ENCODE results near the gene GPC1. TPM values are rescaled to one million over a fixed set of nuclear protein-coding genes. Genes with fewer than 3 reads are reported as not detected.

The GPC1 gene
- total RNA-seq, 2 donors from 2014 or later: 80.7 to 447 TPM

- Histone ChIP-seq H3K27me3 (replicated peaks; ENCODE audit: insufficient read depth) (no peaks in the 10 kb centered on the region), H3K27ac (no peak overlapping the region), H3K4me1 (replicated peaks) (no peaks in the 10 kb centered on the region), H3K36me3 (no peaks in the 10 kb centered on the region), H3K4me3 (no peak overlapping the region), H3K9me3 (no peaks in the 10 kb centered on the region)
- no peak for DNase-seq (ENCODE audit: low spot score)
- 73% methylated on average over 10 of the region's 10 CpGs for WGBS
- intact Hi-C loops (cut with DNase I): no loop called here
- TF ChIP-seq POLR2A (IDR thresholded peaks at IDR 0.05) (no peak), POLR2AphosphoS5 (IDR thresholded peaks at IDR 0.05) (no peak)
- TF ChIP-seq, protein P1, sequence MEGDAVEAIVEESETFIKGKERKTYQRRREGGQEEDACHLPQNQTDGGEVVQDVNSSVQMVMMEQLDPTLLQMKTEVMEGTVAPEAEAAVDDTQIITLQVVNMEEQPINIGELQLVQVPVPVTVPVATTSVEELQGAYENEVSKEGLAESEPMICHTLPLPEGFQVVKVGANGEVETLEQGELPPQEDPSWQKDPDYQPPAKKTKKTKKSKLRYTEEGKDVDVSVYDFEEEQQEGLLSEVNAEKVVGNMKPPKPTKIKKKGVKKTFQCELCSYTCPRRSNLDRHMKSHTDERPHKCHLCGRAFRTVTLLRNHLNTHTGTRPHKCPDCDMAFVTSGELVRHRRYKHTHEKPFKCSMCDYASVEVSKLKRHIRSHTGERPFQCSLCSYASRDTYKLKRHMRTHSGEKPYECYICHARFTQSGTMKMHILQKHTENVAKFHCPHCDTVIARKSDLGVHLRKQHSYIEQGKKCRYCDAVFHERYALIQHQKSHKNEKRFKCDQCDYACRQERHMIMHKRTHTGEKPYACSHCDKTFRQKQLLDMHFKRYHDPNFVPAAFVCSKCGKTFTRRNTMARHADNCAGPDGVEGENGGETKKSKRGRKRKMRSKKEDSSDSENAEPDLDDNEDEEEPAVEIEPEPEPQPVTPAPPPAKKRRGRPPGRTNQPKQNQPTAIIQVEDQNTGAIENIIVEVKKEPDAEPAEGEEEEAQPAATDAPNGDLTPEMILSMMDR (IDR thresholded peaks at IDR 0.05): no peak
Observed at GRCh38 chr2:240429341-240429871, 6.1 kb upstream of the GPC1 start.

DNA sequence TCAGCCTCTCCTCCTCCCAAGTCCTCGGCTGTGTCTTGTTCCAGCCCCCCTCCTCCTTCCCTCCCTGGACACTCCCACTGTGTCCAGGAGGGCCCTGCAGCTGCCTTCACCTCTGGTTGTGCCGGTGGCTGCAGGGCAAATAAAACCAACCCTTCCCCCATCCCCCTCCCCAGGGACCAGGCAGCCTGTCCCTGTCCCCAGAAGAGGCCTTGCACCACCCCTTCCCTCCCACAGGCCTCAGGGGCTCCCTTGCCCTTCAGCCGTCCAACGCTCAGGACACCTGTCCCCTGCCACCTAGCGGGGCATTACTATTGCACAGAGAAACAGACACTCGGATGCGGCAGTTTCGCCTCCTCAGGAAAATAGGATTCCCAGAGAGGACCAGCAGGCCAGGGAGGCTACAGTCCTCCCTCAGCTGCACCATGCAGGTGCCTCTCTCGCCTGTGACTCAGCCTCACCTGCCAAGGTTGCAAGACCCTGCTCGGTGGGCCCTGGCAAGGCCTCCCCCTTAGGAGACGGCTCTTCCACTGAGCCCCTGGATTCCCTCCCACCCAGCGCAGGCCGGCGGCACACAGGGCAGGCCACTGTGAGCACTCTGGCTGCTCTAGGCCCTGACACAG is 5.5 kb upstream of the GPC1 start:
- no peaks in the 10 kb centered on the region for H3K4me1 ChIP-seq (replicated peaks)
- H3K27ac ChIP-seq: no peak overlapping the region
- H3K4me3 ChIP-seq: no peak overlapping the region
- H3K9me3 ChIP-seq: no peaks in the 10 kb centered on the region
- no peak for DNase-seq (ENCODE audit: low spot score)
- TF ChIP-seq POLR2A (IDR thresholded peaks at IDR 0.05) (no peak), POLR2AphosphoS5 (IDR thresholded peaks at IDR 0.05) (no peak)
- TF ChIP-seq, protein P1 (IDR thresholded peaks at IDR 0.05): no peak
- H3K36me3 ChIP-seq: no peaks in the 10 kb centered on the region
- 89% methylated on average over 14 of the region's 14 CpGs for WGBS
- intact Hi-C loops (cut with DNase I): no loop called here
- no peaks in the 10 kb centered on the region for H3K27me3 ChIP-seq (replicated peaks; ENCODE audit: insufficient read depth)

DNA sequence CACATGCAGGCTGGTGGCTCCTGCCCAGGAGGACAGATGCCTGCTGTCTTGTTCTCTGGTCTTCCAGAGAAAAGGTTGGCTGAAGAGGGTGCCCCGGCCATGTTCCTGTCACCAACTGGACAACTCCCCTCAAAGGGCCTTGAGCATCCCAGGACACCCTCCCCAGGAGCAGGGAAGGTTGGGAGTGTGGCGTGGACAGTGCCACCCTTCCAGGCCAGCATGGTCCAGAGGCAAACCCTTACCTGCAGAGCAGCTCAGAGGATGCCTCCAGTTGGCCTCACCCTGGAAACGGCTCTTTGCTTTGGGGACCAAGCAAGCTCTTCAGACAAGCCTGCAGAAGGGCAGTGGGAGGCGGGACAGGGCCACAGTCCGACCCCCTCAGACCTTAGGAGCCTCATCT is 4.9 kb upstream of the GPC1 start:
- Histone ChIP-seq H3K27ac (no peak overlapping the region), H3K27me3 (replicated peaks; ENCODE audit: insufficient read depth) (no peaks in the 10 kb centered on the region), H3K9me3 (no peaks in the 10 kb centered on the region), H3K4me1 (replicated peaks) (no peaks in the 10 kb centered on the region), H3K4me3 (no peak overlapping the region), H3K36me3 (no peaks in the 10 kb centered on the region)
- TF ChIP-seq POLR2AphosphoS5 (IDR thresholded peaks at IDR 0.05): no peak
- TF ChIP-seq, protein P1 (IDR thresholded peaks at IDR 0.05): no peak
- DNase-seq (ENCODE audit: low spot score): no peak
- WGBS: 96% methylated on average over 5 of the region's 5 CpGs
- intact Hi-C loops (cut with DNase I): no loop called here

DNA sequence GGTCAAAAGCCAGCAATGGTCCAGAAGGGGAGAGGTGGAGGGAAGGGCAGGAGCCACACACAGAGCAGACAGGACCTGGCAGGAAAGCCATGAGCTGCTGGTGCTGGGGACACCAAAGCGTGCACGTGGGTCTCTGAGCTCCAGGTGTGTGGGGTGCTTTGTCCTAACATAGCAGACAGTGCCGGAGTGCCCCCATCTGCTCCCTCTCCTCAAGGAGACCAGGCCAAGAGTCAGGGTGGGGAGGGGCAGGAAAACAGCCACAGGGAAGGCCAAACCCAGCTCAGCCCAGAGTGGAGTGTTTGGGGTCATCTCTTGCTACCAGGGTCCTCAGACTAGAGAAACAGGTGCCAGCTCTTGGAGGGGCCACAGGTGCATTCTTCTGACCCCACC is 4.2 kb upstream of the GPC1 start:
- DNase-seq (ENCODE audit: low spot score): no peak
- Histone ChIP-seq H3K4me3 (no peak overlapping the region), H3K27me3 (replicated peaks; ENCODE audit: insufficient read depth) (no peaks in the 10 kb centered on the region), H3K4me1 (replicated peaks) (no peaks in the 10 kb centered on the region), H3K36me3 (no peaks in the 10 kb centered on the region), H3K27ac (no peak overlapping the region), H3K9me3 (no peaks in the 10 kb centered on the region)
- intact Hi-C loops (cut with DNase I): no loop called here
- TF ChIP-seq POLR2A (IDR thresholded peaks at IDR 0.05) (no peak), POLR2AphosphoS5 (IDR thresholded peaks at IDR 0.05) (no peak)
- TF ChIP-seq, protein P1 (IDR thresholded peaks at IDR 0.05): no peak
- 74% methylated on average over 3 of the region's 3 CpGs for WGBS
